ENCODE results near the gene BET1. TPM values are rescaled to one million over a fixed set of nuclear protein-coding genes. Genes with fewer than 3 reads are reported as not detected.

BET1 gene
- total and polyA plus RNA-seq, 2 of the 8 experiments (the other 6 are each of a cell fraction or from before 2014, with no cell fraction given), result 20.6 to 31.7 TPM

- TF ChIP-seq USF2 (IDR thresholded peaks at IDR 0.05; ENCODE audit: low read length) (no peak), MAX (IDR thresholded peaks at IDR 0.05) (no peak), TAF1 (IDR thresholded peaks at IDR 0.05; ENCODE audit: low read depth, low read length) (no peak), KDM4A (IDR thresholded peaks at IDR 0.05; ENCODE audit: low read depth, low read length, severe bottlenecking) (no peak), KDM1A (IDR thresholded peaks at IDR 0.05; ENCODE audit: borderline replicate concordance, low read length) (no peak), ASH2L (IDR thresholded peaks at IDR 0.05; ENCODE audit: low read length) (no peak)
Measured at GRCh38 chr7:94050046-94050445, 45.9 kb upstream of the BET1 start (continued).
